ENCODE measurements around the gene CCSAP. TPM values are rescaled to one million over a fixed set of nuclear protein-coding genes. Genes with fewer than 3 reads are reported as not detected.

The CCSAP gene
- total and polyA plus RNA-seq, 10 of the 15 experiments (the other 5 are each of a cell fraction or from before 2014, with no cell fraction given) = 0.75 to 3.4 (median 2.8) TPM

- in situ Hi-C loops (cut with MboI) = no loop called here
- no peak for FAIRE-seq
Observed at GRCh38 chr1:229372251-229372650, 29.4 kb upstream of the CCSAP start.

More at GRCh38 chr1:229372251-229372650, 29.4 kb upstream of the CCSAP start:
- no peaks in the 10 kb centered on the region for H3K79me2 ChIP-seq (ENCODE audit: control insufficient read depth, insufficient read depth, low read length)
- H3K4me2 ChIP-seq (ENCODE audit: control insufficient read depth, insufficient read depth) = no peak overlapping the region
- CTCF ChIA-PET = interaction anchor here (0.5 kb wide), 1 partner anchor 183 kb away, joined by 3 read pairs; no protein-coding TSS in a partner anchor
- intact Hi-C loops (cut with micrococcal nuclease; ENCODE audit: unreplicated experiment) = no loop called here
- TF ChIP-seq, protein P1, sequence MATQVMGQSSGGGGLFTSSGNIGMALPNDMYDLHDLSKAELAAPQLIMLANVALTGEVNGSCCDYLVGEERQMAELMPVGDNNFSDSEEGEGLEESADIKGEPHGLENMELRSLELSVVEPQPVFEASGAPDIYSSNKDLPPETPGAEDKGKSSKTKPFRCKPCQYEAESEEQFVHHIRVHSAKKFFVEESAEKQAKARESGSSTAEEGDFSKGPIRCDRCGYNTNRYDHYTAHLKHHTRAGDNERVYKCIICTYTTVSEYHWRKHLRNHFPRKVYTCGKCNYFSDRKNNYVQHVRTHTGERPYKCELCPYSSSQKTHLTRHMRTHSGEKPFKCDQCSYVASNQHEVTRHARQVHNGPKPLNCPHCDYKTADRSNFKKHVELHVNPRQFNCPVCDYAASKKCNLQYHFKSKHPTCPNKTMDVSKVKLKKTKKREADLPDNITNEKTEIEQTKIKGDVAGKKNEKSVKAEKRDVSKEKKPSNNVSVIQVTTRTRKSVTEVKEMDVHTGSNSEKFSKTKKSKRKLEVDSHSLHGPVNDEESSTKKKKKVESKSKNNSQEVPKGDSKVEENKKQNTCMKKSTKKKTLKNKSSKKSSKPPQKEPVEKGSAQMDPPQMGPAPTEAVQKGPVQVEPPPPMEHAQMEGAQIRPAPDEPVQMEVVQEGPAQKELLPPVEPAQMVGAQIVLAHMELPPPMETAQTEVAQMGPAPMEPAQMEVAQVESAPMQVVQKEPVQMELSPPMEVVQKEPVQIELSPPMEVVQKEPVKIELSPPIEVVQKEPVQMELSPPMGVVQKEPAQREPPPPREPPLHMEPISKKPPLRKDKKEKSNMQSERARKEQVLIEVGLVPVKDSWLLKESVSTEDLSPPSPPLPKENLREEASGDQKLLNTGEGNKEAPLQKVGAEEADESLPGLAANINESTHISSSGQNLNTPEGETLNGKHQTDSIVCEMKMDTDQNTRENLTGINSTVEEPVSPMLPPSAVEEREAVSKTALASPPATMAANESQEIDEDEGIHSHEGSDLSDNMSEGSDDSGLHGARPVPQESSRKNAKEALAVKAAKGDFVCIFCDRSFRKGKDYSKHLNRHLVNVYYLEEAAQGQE (IDR thresholded peaks at IDR 0.05; ENCODE audit: low read depth, low read length) = no peak
- TF ChIP-seq CREB1 (IDR thresholded peaks at IDR 0.05; ENCODE audit: low read depth) = no peak
- H3K9me3 ChIP-seq (replicated peaks; ENCODE audit: control insufficient read depth, insufficient read depth, low read length) = no peaks in the 10 kb centered on the region; the same call in 2 of the 3 replicates
- POLR2A ChIA-PET = no interaction called here
- no peak overlapping the region for H2AFZ ChIP-seq (ENCODE audit: control insufficient read depth, low read depth, low read length)
- ATAC-seq (no peak), DNase-seq (ENCODE audit: low read depth, low spot score) (no peak)
- SMC1A ChIA-PET (ENCODE audit: uncharacterized antibody, unreplicated experiment) = no interaction called here
- peaks cover 1 to 5% of the 10 kb centered on the region in 2 experiments; a peak in 3 of 4 replicates for H3K27me3 ChIP-seq (replicated peaks in 1 of 2; ENCODE audit: control insufficient read depth in 2 of 2, insufficient read depth in 2 of 2, low read length in 1 of 2)
- RAD21 ChIA-PET (ENCODE audit: unreplicated experiment) = no interaction called here
- H4K20me1 ChIP-seq (ENCODE audit: control insufficient read depth, insufficient read depth) = no peaks in the 10 kb centered on the region
- no peak overlapping the region for H3K4me3 ChIP-seq
- H3K36me3 ChIP-seq (ENCODE audit: control insufficient read depth in 2 of 2, insufficient read depth in 2 of 2, low read length in 1 of 2) = no peaks in the 10 kb centered on the region
- H3K27ac ChIP-seq (ENCODE audit: control insufficient read depth, insufficient read depth) = no peak overlapping the region
- BruUV-seq (replicated peaks) = no TSS peak
- H3K9ac ChIP-seq (ENCODE audit: control insufficient read depth, insufficient read depth, low read length) = no peak overlapping the region
- H3K4me1 ChIP-seq (ENCODE audit: control insufficient read depth, insufficient read depth, low read length) = peaks cover 14% of the 10 kb centered on the region

Data from GM12878 (cell line).